Measurements from ENCODE around the gene GSAP. TPM values are rescaled to one million over a fixed set of nuclear protein-coding genes. Genes with fewer than 3 reads are reported as not detected.

The GSAP gene, protein sequence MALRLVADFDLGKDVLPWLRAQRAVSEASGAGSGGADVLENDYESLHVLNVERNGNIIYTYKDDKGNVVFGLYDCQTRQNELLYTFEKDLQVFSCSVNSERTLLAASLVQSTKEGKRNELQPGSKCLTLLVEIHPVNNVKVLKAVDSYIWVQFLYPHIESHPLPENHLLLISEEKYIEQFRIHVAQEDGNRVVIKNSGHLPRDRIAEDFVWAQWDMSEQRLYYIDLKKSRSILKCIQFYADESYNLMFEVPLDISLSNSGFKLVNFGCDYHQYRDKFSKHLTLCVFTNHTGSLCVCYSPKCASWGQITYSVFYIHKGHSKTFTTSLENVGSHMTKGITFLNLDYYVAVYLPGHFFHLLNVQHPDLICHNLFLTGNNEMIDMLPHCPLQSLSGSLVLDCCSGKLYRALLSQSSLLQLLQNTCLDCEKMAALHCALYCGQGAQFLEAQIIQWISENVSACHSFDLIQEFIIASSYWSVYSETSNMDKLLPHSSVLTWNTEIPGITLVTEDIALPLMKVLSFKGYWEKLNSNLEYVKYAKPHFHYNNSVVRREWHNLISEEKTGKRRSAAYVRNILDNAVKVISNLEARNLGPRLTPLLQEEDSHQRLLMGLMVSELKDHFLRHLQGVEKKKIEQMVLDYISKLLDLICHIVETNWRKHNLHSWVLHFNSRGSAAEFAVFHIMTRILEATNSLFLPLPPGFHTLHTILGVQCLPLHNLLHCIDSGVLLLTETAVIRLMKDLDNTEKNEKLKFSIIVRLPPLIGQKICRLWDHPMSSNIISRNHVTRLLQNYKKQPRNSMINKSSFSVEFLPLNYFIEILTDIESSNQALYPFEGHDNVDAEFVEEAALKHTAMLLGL
- 2.4 and 2.8 TPM in 2 replicates for total RNA-seq

DNA sequence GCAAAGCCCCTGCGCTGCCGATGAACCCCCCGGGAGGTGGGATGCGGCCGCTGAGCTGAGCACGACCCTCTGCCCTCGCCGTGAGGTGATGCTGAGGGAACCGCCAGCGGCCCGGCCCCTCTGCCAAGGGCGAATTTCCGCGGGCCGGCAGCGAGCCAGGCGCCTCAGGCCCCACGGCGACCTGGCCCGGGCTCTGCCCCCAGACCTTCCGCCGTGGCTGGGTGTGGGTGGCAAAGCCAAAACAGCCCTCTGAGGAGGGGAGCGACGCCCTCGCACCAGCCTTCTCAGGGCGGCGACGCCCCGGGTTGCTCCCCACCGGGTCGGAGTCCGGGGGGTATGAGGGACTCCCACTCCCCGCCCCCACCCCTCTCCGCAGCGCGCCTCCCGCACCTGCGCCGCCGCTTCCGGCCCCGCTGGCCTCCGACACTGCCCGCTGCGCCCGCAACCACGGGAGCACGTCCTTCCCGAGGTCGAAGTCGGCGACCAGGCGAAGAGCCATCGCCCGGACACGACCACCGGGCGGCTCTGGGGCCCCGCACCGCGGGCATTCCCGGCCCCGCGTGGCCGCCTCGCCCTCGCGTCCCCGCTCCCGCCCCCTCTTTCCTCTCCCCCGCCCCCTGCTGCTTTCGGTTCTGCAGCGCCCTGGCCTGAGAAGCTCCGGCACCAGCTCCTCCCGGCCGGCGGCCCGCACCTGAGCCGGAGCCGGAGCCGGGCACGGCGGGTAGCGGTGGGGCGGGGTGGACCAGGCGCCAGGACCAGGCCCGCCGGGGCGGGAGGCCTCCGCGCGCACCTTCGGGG is at the start of gene GSAP:
Gene GSAP (minus strand): TSS at position 527 of the 798 bp plus-strand sequence. CDS start 28 bp downstream, at position 499.

Other genes starting within 250 kb of the GSAP start
- gene FGL2, start 216.5 kb downstream of the GSAP start, total RNA-seq, result 0.27 and 3.1 TPM in 2 replicates
- 44.2 and 52.6 TPM in 2 replicates for gene PTPN12, start 120.9 kb upstream of the GSAP start, total RNA-seq

Measured in endothelial cell of coronary artery (primary cell).